Body of pancreas (tissue), 4 donors: ENCODE results near the gene DPP7. TPM values are rescaled to one million over a fixed set of nuclear protein-coding genes. Genes with fewer than 3 reads are reported as not detected.

ENCODE experiments used
- ATAC-seq: fragments of 150-250 bp; one replicate; pipeline ENCODE4 v1.9.1; 2016
- DNase-seq, 4 donors: peaks; one replicate each; pipeline ENCODE4 v3.0.0-alpha.2; 2019
- H3K27ac ChIP-seq, 4 donors: fragments of 200-600 bp; sonication (generic); 1 replicate in 3 of 4; 2 replicates in 1 of 4; pipeline versions ENCODE4 v1.5.1 to v1.6.1; 2016 to 2019; ENCODE audit warnings: mild to moderate bottlenecking in 1 of 4, mixed read lengths in 1 of 4, moderate library complexity in 1 of 4
- H3K27me3 ChIP-seq, 2 donors: fragments of 200-600 bp; sonication (generic); one replicate each; pipeline ENCODE4 v1.6.0; 2016; ENCODE audit warnings: mild to moderate bottlenecking in 1 of 2
- H3K36me3 ChIP-seq, 2 donors: fragments of 200-600 bp; sonication (generic); replicated peaks in 1 of 2; 2 replicates each; pipeline ENCODE4 v1.5.1; 2016; ENCODE audit warnings: low read depth in 2 of 2; ENCODE audit not compliant: insufficient read depth in 1 of 2
- H3K4me1 ChIP-seq: fragments of 200-600 bp; sonication (generic); one replicate; pipeline ENCODE4 v1.6.0; 2016
- H3K4me3 ChIP-seq, 2 donors: fragments of 200-600 bp; sonication (generic); 1 replicate in 1 of 2; 2 replicates in 1 of 2; pipeline ENCODE4 v1.5.1; 2016 to 2019
- H3K9me3 ChIP-seq, 3 donors: fragments of 200-600 bp; sonication (generic); 1 replicate in 2 of 3; 2 replicates in 1 of 3; pipeline ENCODE4 v1.5.1; 2016
- CTCF ChIP-seq, 7 experiments: fragments of 450-650 bp in 4 of 7; fragments of 200-600 bp in 3 of 7; sonication (generic) in 3 of 7; IDR thresholded peaks; one replicate each; pipeline ENCODE4 v1.5.1; 2016 to 2019; ENCODE audit warnings: antibody characterized with exemption in 7 of 7
- POLR2A ChIP-seq, 3 donors: fragments of 450-650 bp; IDR thresholded peaks; one replicate each; pipeline ENCODE4 v1.6.1; 2016; ENCODE audit warnings: antibody characterized with exemption in 3 of 3, mild to moderate bottlenecking in 2 of 3
- WGBS, 2 donors: methylation state at CpG; one replicate each; pipeline ENCODE4 v1.1.5; 2017; 5-methylcytosine and 5-hydroxymethylcytosine counted together
- intact Hi-C: fragments of 100-400 bp; cut with DNase I; formaldehyde crosslinking; loops from one replicate; pipeline ENCODE4 v1.15.1; 2023
- total RNA-seq, 2 donors: library from RNA; depleted of rRNA; stranded (reverse); fragments of >200 nt; gene quantifications; one replicate each; pipeline ENCODE4 v1.1.0, GENCODE V29; 2016

The DPP7 gene
- total RNA-seq, 2 donors from 2014 or later = 137 to 171 TPM

GRCh38 chr9:137095664-137096517, 18.6 kb downstream of the DPP7 start:
- Histone ChIP-seq H3K4me1 (no peaks in the 10 kb centered on the region), H3K27ac (no peak overlapping the region), H3K9me3 (no peaks in the 10 kb centered on the region), H3K36me3 (peaks cover 0 to 5% of the 10 kb centered on the region in 2 donors), H3K27me3 (no peaks in the 10 kb centered on the region), H3K4me3 (no peak overlapping the region)
- 74 to 82% methylated on average over 25 to 30 of the region's 30 CpGs for WGBS, 2 donors
- intact Hi-C loops = no loop called here
- no peak for ATAC-seq
- no peak for DNase-seq
- TF ChIP-seq CTCF (IDR thresholded peaks at IDR 0.05) = peak in 1 of 7 experiments; percentile 10
- TF ChIP-seq POLR2A (IDR thresholded peaks at IDR 0.05) = no peak

GRCh38 chr9:137089232-137089947, 25.1 kb downstream of the DPP7 start:
- 50 to 52% methylated on average over 11 of the region's 11 CpGs for WGBS, 2 donors
- DNase-seq (no peak), ATAC-seq (no peak)
- Histone ChIP-seq H3K4me1 (peaks cover 42% of the 10 kb centered on the region), H3K36me3 (no peaks in the 10 kb centered on the region), H3K27ac (no peak overlapping the region), H3K9me3 (no peaks in the 10 kb centered on the region), H3K4me3 (no peak overlapping the region), H3K27me3 (no peaks in the 10 kb centered on the region)
- intact Hi-C loops = no loop called here
- TF ChIP-seq CTCF (IDR thresholded peaks at IDR 0.05) = no peak
- no peak for TF ChIP-seq POLR2A (IDR thresholded peaks at IDR 0.05)

GRCh38 chr9:137088121-137088520, 26.4 kb downstream of the DPP7 start:
- DNase-seq (no peak), ATAC-seq (no peak)
- H3K4me1 ChIP-seq = peaks cover 42% of the 10 kb centered on the region
- TF ChIP-seq CTCF (IDR thresholded peaks at IDR 0.05) (no peak), POLR2A (IDR thresholded peaks at IDR 0.05) (no peak)
- H3K27ac ChIP-seq = no peak overlapping the region
- no peaks in the 10 kb centered on the region for H3K36me3 ChIP-seq
- H3K4me3 ChIP-seq = no peak overlapping the region
- H3K27me3 ChIP-seq = no peaks in the 10 kb centered on the region
- H3K9me3 ChIP-seq = no peaks in the 10 kb centered on the region
- WGBS, 2 donors = 49 to 63% methylated on average over 5 of the region's 5 CpGs
- intact Hi-C loops = no loop called here

GRCh38 chr9:137087409-137087925, 27.1 kb downstream of the DPP7 start:
- peak overlapping the region; percentile 11 to 33 for H3K4me3 ChIP-seq
- H3K4me1 ChIP-seq = peaks cover 42% of the 10 kb centered on the region
- DNase-seq = no peak
- H3K9me3 ChIP-seq = no peaks in the 10 kb centered on the region
- 8 to 18% methylated on average over 11 to 22 of the region's 22 CpGs for WGBS, 2 donors
- H3K36me3 ChIP-seq = no peaks in the 10 kb centered on the region
- no peak for ATAC-seq
- peak overlapping the region; percentile 56 to 95 (median 78) for H3K27ac ChIP-seq
- intact Hi-C loops = no loop called here
- no peak for TF ChIP-seq POLR2A (IDR thresholded peaks at IDR 0.05)
- TF ChIP-seq CTCF (IDR thresholded peaks at IDR 0.05) = no peak
- no peaks in the 10 kb centered on the region for H3K27me3 ChIP-seq
